Spleen (tissue), 11 donors: ENCODE data around the gene DNAJC18. TPM values are rescaled to one million over a fixed set of nuclear protein-coding genes. Genes with fewer than 3 reads are reported as not detected.

ENCODE experiments used
- DNase-seq: peaks from one replicate; pipeline ENCODE4 v3.0.0-alpha.2; 2020
- H3K27ac ChIP-seq, 8 donors: fragments of 200-600 bp; sonication (generic) in 7 of 8; 1 replicate in 4 of 8; 2 replicates in 4 of 8; pipeline versions ENCODE4 v1.5.0 to v1.8.0; 2016 to 2021; ENCODE audit warnings: inconsistent platforms in 4 of 8, mild to moderate bottlenecking in 4 of 8, moderate library complexity in 1 of 8
- H3K27me3 ChIP-seq, 7 donors: fragments of 200-600 bp; sonication (generic) in 6 of 7; replicated peaks in 1 of 7; 1 replicate in 4 of 7; 2 replicates in 3 of 7; pipeline versions ENCODE4 v1.5.0 to v1.8.0; 2016 to 2021; ENCODE audit warnings: inconsistent platforms in 3 of 7, mild to moderate bottlenecking in 1 of 7
- H3K36me3 ChIP-seq, 6 donors: fragments of 200-600 bp; sonication (generic) in 5 of 6; 1 replicate in 4 of 6; 2 replicates in 2 of 6; pipeline versions ENCODE4 v1.5.0 to v1.8.0; 2016 to 2021; ENCODE audit warnings: inconsistent platforms in 2 of 6
- H3K4me1 ChIP-seq, 6 donors: fragments of 200-600 bp; sonication (generic) in 5 of 6; 1 replicate in 3 of 6; 2 replicates in 3 of 6; pipeline versions ENCODE4 v1.5.0 to v1.8.0; 2016 to 2021; ENCODE audit warnings: inconsistent platforms in 3 of 6
- H3K4me3 ChIP-seq, 8 donors: fragments of 200-600 bp; sonication (generic) in 7 of 8; 1 replicate in 4 of 8; 2 replicates in 4 of 8; pipeline versions ENCODE4 v1.5.0 to v1.8.0; 2016 to 2021; ENCODE audit warnings: inconsistent platforms in 4 of 8, mild to moderate bottlenecking in 4 of 8, moderate library complexity in 2 of 8
- H3K9me3 ChIP-seq, 8 donors: fragments of 200-600 bp; sonication (generic) in 7 of 8; 1 replicate in 4 of 8; 2 replicates in 4 of 8; pipeline versions ENCODE4 v1.5.0 to v1.8.0; 2016 to 2021; ENCODE audit warnings: inconsistent platforms in 4 of 8
- POLR2A ChIP-seq, 3 donors: fragments of 450-650 bp; IDR thresholded peaks; one replicate each; pipeline ENCODE4 v1.5.1; 2017; ENCODE audit warnings: antibody characterized with exemption in 3 of 3, mild to moderate bottlenecking in 1 of 3
- POLR2AphosphoS5 ChIP-seq, 3 donors: sonication (generic); formaldehyde crosslinking; IDR thresholded peaks; one replicate each; pipeline ENCODE4 v1.5.1; 2017; ENCODE audit warnings: antibody characterized with exemption in 3 of 3
- WGBS, 5 donors: extraction: QIAGEN DNeasy Blood & Tissue Kit in 3 of 5; methylation state at CpG; one replicate each; pipeline versions ENCODE4 v1.1.5 to v1.1.7; 2013 to 2018; 5-methylcytosine and 5-hydroxymethylcytosine counted together
- intact Hi-C: fragments of 100-400 bp; cut with DNase I; formaldehyde crosslinking; loops from one replicate; pipeline ENCODE4 v1.15.0; 2023; ENCODE audit warnings: low total_unique reads
- polyA plus RNA-seq, 3 donors: library from polyadenylated mRNA; stranded (reverse); fragments of 200-250 nt; gene quantifications; one replicate each; pipeline ENCODE4 v1.2.1, GENCODE V29; 2013
- total RNA-seq, 7 donors: library from RNA; depleted of rRNA in 3 of 7; stranded (reverse); fragments of >200 nt in 3 of 7; fragmentation: NEBNext Ultra II Directional in 4 of 7; extraction: Animal tissue kit (Norgen Biotek cat#: 25700) in 4 of 7; gene quantifications; one replicate each; pipeline versions ENCODE4 v1.1.0 to v1.2.1, GENCODE V29; 2016 to 2021
- TF ChIP-seq, protein P1 (sequence below), 11 experiments: fragments of 200-600 bp in 7 of 11; fragments of 450-650 bp in 4 of 11; sonication (generic) in 4 of 11; IDR thresholded peaks in 8 of 11; conservative IDR thresholded peaks in 3 of 11; 1 replicate in 7 of 11; 2 replicates in 4 of 11; pipeline versions ENCODE4 v1.4.0 to v1.8.0; 2016 to 2021; ENCODE audit warnings: antibody characterized with exemption in 11 of 11, inconsistent platforms in 4 of 11, mild to moderate bottlenecking in 1 of 11
- donor health status: healthy with polysubstance abuse.
- donor health status: DM: no; HTN: no; CAD: no; lungs with moderate emphysema.
- donor health status: DM: no; HTN: no; CAD: no.
- donor health status: Bipolar disorder and iron deficiency.
- donor health status: healthy.
- donor health status: DM: no; HTN: no; CAD: no.
- donor health status: DM: yes; HTN: yes; CAD: no.

Gene DNAJC18
- total and polyA plus RNA-seq, 10 donors: 1.3 to 10.8 (median 7.1) TPM

DNA sequence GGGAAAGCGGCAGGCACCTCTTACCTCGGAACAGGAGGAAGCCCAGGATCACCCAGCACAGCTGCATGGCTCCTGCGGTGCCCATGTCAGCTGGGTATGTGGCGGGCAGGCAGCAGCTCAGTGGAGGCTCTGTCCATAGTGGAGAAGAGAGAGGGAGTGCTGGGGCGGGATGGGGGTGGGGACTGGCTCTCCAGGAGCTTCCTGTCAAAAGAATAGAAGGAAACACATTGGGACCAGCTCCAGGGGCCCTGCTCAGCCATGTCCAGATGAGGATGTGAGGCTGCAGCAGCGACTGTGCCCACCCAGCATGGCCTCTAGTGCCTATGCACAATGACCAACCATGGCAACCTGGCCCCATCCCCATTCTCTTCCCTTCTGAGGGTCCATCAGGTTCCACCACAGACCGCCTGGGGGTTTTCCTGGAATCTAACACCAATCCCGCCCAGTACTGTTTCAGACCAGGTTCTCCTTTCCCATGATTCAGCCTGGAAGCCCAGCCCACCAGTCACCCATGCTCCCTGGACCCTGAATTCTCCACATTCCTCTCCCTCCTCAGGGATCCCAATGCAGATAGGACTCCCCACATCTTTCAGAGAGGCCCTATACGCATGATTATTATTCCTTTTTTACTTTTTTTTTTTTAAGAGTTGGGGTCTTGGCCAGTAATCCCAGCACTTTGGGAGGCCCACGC is 23.4 kb upstream of the DNAJC18 start, which contains the start of gene ECSCR:
Gene ECSCR, minus strand, starts transcription at position 158 of the 691 bp plus-strand sequence. Its CDS starts 73 bp downstream, at position 85.
- no peaks in the 10 kb centered on the region for H3K36me3 ChIP-seq
- intact Hi-C loops: no loop called here
- H3K27me3 ChIP-seq: no peaks in the 10 kb centered on the region
- no peaks in the 10 kb centered on the region for H3K9me3 ChIP-seq
- 68 to 81% (median 79%) methylated on average over 10 of the region's 10 CpGs for WGBS, 5 donors
- peak; percentile 78 for DNase-seq
- peak within 1 kb of the TSS; percentile 3 to 63 (median 28) for H3K4me3 ChIP-seq
- peak within 1 kb of the TSS; percentile 27 to 80 (median 58) for H3K27ac ChIP-seq
- TF ChIP-seq, protein P1, sequence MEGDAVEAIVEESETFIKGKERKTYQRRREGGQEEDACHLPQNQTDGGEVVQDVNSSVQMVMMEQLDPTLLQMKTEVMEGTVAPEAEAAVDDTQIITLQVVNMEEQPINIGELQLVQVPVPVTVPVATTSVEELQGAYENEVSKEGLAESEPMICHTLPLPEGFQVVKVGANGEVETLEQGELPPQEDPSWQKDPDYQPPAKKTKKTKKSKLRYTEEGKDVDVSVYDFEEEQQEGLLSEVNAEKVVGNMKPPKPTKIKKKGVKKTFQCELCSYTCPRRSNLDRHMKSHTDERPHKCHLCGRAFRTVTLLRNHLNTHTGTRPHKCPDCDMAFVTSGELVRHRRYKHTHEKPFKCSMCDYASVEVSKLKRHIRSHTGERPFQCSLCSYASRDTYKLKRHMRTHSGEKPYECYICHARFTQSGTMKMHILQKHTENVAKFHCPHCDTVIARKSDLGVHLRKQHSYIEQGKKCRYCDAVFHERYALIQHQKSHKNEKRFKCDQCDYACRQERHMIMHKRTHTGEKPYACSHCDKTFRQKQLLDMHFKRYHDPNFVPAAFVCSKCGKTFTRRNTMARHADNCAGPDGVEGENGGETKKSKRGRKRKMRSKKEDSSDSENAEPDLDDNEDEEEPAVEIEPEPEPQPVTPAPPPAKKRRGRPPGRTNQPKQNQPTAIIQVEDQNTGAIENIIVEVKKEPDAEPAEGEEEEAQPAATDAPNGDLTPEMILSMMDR (IDR thresholded peaks at IDR 0.05 in 8 of 11, conservative IDR thresholded peaks at IDR 0.05 in 3 of 11): no peak
- TF ChIP-seq POLR2AphosphoS5 (IDR thresholded peaks at IDR 0.05) (peak; percentile 34 to 67 (median 60)), POLR2A (IDR thresholded peaks at IDR 0.05) (no peak)
- peaks cover 0 to 51% (median 25%) of the 10 kb centered on the region in 6 donors for H3K4me1 ChIP-seq

DNA sequence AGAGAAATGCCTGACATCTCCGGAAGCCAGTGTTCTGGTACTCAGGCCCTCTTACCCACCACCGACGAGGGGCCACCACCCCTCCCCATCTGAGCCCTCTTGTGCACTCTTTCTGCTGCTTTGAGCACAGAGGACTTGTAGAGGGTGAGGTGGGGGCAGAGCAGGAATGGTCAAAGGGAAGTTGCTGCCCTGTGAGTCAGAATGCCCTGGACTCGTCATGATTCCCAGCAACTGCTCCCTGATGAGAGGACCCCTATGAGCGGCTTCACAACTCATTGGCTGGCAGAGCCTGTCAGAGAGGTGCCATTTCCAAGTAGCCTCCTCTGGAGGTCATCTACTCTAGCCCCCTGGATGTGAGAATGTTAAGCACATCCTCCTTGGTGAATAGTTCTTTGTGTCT is 22.4 kb upstream of the DNAJC18 start:
- no peaks in the 10 kb centered on the region for H3K9me3 ChIP-seq
- H3K27ac ChIP-seq: peak overlapping the region; percentile 27 to 80 (median 58)
- H3K4me1 ChIP-seq: peaks cover 0 to 60% (median 27%) of the 10 kb centered on the region in 6 donors
- peaks cover 0 to 5% (median 0%) of the 10 kb centered on the region in 6 donors for H3K36me3 ChIP-seq
- no peaks in the 10 kb centered on the region for H3K27me3 ChIP-seq
- TF ChIP-seq POLR2A (IDR thresholded peaks at IDR 0.05) (no peak), POLR2AphosphoS5 (IDR thresholded peaks at IDR 0.05) (no peak)
- TF ChIP-seq, protein P1 (IDR thresholded peaks at IDR 0.05 in 8 of 11, conservative IDR thresholded peaks at IDR 0.05 in 3 of 11): no peak
- intact Hi-C loops: no loop called here
- WGBS, 5 donors: 69 to 84% (median 73%) methylated on average over 5 of the region's 5 CpGs
- DNase-seq: no peak
- peak overlapping the region in 7 of 8 donors; percentile 19 to 63 (median 30) for H3K4me3 ChIP-seq

DNA sequence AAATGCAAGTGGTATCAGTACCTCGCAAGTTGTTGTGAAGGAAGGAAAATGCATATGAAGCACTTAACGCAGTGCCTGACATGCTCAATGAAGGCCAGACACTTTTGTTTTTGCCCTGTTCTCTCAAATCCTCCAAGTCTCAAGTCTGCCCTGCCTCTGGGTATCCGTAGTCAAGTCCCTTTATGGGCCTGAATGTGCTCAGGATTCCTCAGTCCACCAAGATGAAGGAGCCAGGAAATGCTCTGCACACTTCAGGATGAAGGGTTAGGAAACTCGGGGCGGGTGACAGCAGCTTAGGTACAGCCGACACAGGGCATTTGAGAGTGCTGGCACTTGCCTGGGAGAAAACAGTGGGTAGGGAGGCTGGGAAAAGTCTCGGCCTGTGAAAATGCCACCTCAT is 21.9 kb upstream of the DNAJC18 start:
- no peaks in the 10 kb centered on the region for H3K9me3 ChIP-seq
- H3K27ac ChIP-seq: peak overlapping the region in 4 of 8 donors; percentile 61 to 80 (median 74)
- peaks cover 0 to 11% (median 0%) of the 10 kb centered on the region in 6 donors for H3K36me3 ChIP-seq
- peak overlapping the region in 4 of 8 donors; percentile 30 to 63 (median 36) for H3K4me3 ChIP-seq
- H3K4me1 ChIP-seq: peaks cover 0 to 60% (median 27%) of the 10 kb centered on the region in 6 donors
- WGBS, 5 donors: 64 to 84% (median 74%) methylated on average over 7 of the region's 7 CpGs
- no peak for DNase-seq
- intact Hi-C loops: no loop called here
- TF ChIP-seq, protein P1 (IDR thresholded peaks at IDR 0.05 in 8 of 11, conservative IDR thresholded peaks at IDR 0.05 in 3 of 11): no peak
- TF ChIP-seq POLR2A (IDR thresholded peaks at IDR 0.05): no peak
- no peaks in the 10 kb centered on the region for H3K27me3 ChIP-seq

DNA sequence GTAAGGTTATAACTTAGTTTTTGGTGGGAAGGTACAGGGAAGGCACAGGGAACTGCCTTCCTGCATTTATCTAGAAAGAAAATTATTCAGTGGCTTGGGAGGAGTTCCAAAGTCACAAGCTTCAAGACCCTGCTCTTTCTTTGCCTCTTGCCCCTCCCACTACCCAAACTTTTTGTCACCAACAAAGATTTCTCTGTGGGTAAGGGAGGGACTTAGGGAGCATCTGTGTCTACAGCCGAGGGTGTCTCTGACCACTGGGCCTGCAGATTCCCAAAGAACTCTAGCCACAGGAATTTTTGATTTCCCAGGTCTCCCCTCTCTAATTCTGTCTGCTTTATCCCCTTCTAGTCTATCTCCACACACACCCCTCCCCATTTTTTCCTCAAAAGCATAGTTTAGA is 21.1 kb upstream of the DNAJC18 start:
- no peaks in the 10 kb centered on the region for H3K27me3 ChIP-seq
- WGBS, 5 donors: 73 to 90% (median 75%) methylated on average over 1 of the region's 1 CpG
- no peak for DNase-seq
- H3K27ac ChIP-seq: peak overlapping the region in 3 of 8 donors; percentile 77 to 84 (median 80)
- no peaks in the 10 kb centered on the region for H3K9me3 ChIP-seq
- TF ChIP-seq, protein P1 (IDR thresholded peaks at IDR 0.05 in 8 of 11, conservative IDR thresholded peaks at IDR 0.05 in 3 of 11): no peak
- TF ChIP-seq POLR2AphosphoS5 (IDR thresholded peaks at IDR 0.05) (no peak), POLR2A (IDR thresholded peaks at IDR 0.05) (no peak)
- H3K4me3 ChIP-seq: no peak overlapping the region
- intact Hi-C loops: no loop called here
- peaks cover 0 to 60% (median 27%) of the 10 kb centered on the region in 6 donors for H3K4me1 ChIP-seq
- H3K36me3 ChIP-seq: peaks cover 0 to 14% (median 0%) of the 10 kb centered on the region in 6 donors
